ENCODE measurements around the gene AGR2. TPM values are rescaled to one million over a fixed set of nuclear protein-coding genes. Genes with fewer than 3 reads are reported as not detected.

Gene AGR2
- total RNA-seq, 2 donors from 2014 or later = not detected

DNA sequence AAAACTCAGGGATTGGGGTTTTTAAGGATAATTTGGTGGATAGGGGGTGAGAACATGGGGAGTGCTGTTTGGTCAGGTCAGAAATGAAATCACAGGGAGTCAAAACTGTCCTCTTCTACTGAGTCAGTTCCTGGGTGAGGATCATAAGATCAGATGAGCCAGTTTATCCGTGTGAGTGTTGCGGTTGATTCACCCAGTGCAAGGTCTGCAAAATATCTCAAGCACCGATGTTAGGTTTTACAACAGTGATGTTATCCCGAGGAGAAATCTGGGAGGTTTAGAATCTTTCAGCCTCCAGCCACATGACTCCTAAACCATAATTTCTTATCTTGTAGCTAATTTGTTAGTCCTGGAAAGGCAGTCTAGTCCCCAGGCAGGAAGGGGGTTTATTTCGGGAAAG, 31.7 kb upstream of the AGR2 start:
- ATAC-seq (no peak), DNase-seq (ENCODE audit: low spot score) (no peak)
- Mint-ChIP-seq H3K27me3 (peaks cover 6 to 22% of the 10 kb centered on the region in 2 donors), H3K9me3 (no peaks in the 10 kb centered on the region), H3K27ac (no peak overlapping the region), H3K36me3 (no peaks in the 10 kb centered on the region), H3K4me3 (no peak overlapping the region), H3K4me1 (ENCODE audit: low read depth in 2 of 2) (no peaks in the 10 kb centered on the region)

- Mint-ChIP-seq H3K9me3 (peaks cover 4% of the 10 kb centered on the region), H3K27me3 (peaks cover 8 to 21% of the 10 kb centered on the region in 2 donors), H3K36me3 (peaks cover 6% of the 10 kb centered on the region), H3K4me3 (no peak overlapping the region), H3K27ac (no peak overlapping the region), H3K4me1 (ENCODE audit: low read depth in 2 of 2) (no peaks in the 10 kb centered on the region)
- DNase-seq (ENCODE audit: low spot score) = no peak
- ATAC-seq = no peak
These were observed 28.6 kb upstream of the AGR2 start for GRCh38 chr7:16833373-16833772.

GRCh38 chr7:16826060-16826459, 21.3 kb upstream of the AGR2 start:
- Mint-ChIP-seq H3K27me3 (peaks cover 7 to 14% of the 10 kb centered on the region in 2 donors), H3K27ac (no peak overlapping the region), H3K4me1 (ENCODE audit: low read depth in 2 of 2) (no peaks in the 10 kb centered on the region), H3K4me3 (no peak overlapping the region), H3K36me3 (peaks cover 13% of the 10 kb centered on the region), H3K9me3 (peaks cover 8% of the 10 kb centered on the region)
- ATAC-seq (no peak), DNase-seq (ENCODE audit: low spot score) (no peak)

GRCh38 chr7:16822029-16822428, 17.2 kb upstream of the AGR2 start:
- Mint-ChIP-seq H3K9me3 (no peaks in the 10 kb centered on the region), H3K4me1 (ENCODE audit: low read depth in 2 of 2) (no peaks in the 10 kb centered on the region), H3K4me3 (no peak overlapping the region), H3K36me3 (no peaks in the 10 kb centered on the region), H3K27me3 (peaks cover 6 to 9% of the 10 kb centered on the region in 2 donors), H3K27ac (no peak overlapping the region)
- ATAC-seq (no peak), DNase-seq (ENCODE audit: low spot score) (no peak)

- no peaks in the 10 kb centered on the region for H3K9me3 Mint-ChIP-seq
- H3K4me3 Mint-ChIP-seq = no peak overlapping the region
- no peaks in the 10 kb centered on the region for H3K4me1 Mint-ChIP-seq (ENCODE audit: low read depth in 2 of 2)
- no peaks in the 10 kb centered on the region for H3K36me3 Mint-ChIP-seq
- ATAC-seq = no peak
- H3K27me3 Mint-ChIP-seq = peaks cover 6 to 9% of the 10 kb centered on the region in 2 donors
- DNase-seq (ENCODE audit: low spot score) = no peak
- no peak overlapping the region for H3K27ac Mint-ChIP-seq
These were observed 13.9 kb upstream of the AGR2 start for GRCh38 chr7:16818732-16819131.

GRCh38 chr7:16817536-16817935, 12.7 kb upstream of the AGR2 start:
- DNase-seq (ENCODE audit: low spot score) = no peak
- H3K36me3 Mint-ChIP-seq = no peaks in the 10 kb centered on the region
- no peaks in the 10 kb centered on the region for H3K9me3 Mint-ChIP-seq
- no peaks in the 10 kb centered on the region for H3K4me1 Mint-ChIP-seq (ENCODE audit: low read depth in 2 of 2)
- no peak overlapping the region for H3K4me3 Mint-ChIP-seq
- peaks cover 6 to 9% of the 10 kb centered on the region in 2 donors for H3K27me3 Mint-ChIP-seq
- no peak for ATAC-seq
- no peak overlapping the region for H3K27ac Mint-ChIP-seq

- Mint-ChIP-seq H3K27ac (no peak overlapping the region), H3K4me1 (ENCODE audit: low read depth in 2 of 2) (no peaks in the 10 kb centered on the region), H3K9me3 (no peaks in the 10 kb centered on the region), H3K36me3 (no peaks in the 10 kb centered on the region), H3K27me3 (peaks cover 6 to 9% of the 10 kb centered on the region in 2 donors), H3K4me3 (no peak overlapping the region)
- DNase-seq (ENCODE audit: low spot score) = no peak
- no peak for ATAC-seq
These were observed 12.0 kb upstream of the AGR2 start for GRCh38 chr7:16816824-16817223.

DNA sequence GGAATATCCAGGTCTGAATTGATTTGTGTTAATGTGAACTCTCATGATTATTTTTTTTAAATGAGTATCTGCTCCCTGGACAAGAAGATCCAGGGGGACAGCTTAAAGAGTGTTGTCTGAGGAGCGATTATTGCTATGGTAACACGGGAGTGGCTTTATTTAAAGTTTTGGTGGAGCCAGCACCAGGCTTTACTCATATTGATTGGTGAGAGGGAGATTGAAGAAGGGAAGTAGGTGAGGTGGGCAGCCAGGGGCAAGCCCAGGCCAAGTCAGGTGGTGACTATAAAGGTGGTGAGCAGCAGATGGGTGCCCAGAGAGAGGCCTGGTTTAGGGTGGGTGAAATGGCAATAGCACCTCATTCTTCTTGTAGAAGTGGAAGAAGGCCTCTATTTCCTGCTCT, 10.2 kb upstream of the AGR2 start:
- no peak for DNase-seq (ENCODE audit: low spot score)
- no peak overlapping the region for H3K27ac Mint-ChIP-seq
- no peaks in the 10 kb centered on the region for H3K9me3 Mint-ChIP-seq
- H3K4me1 Mint-ChIP-seq (ENCODE audit: low read depth in 2 of 2) = no peaks in the 10 kb centered on the region
- H3K4me3 Mint-ChIP-seq = no peak overlapping the region
- ATAC-seq = no peak
- no peaks in the 10 kb centered on the region for H3K36me3 Mint-ChIP-seq
- H3K27me3 Mint-ChIP-seq = no peaks in the 10 kb centered on the region

GRCh38 chr7:16813232-16813616, 8.4 kb upstream of the AGR2 start:
- Mint-ChIP-seq H3K9me3 (no peaks in the 10 kb centered on the region), H3K36me3 (no peaks in the 10 kb centered on the region), H3K27me3 (peaks cover 0 to 2% of the 10 kb centered on the region in 2 donors), H3K27ac (no peak overlapping the region), H3K4me3 (no peak overlapping the region), H3K4me1 (ENCODE audit: low read depth in 2 of 2) (no peaks in the 10 kb centered on the region)
- DNase-seq (ENCODE audit: low spot score) = no peak
- no peak for ATAC-seq

- Mint-ChIP-seq H3K27me3 (peaks cover 0 to 2% of the 10 kb centered on the region in 2 donors), H3K9me3 (no peaks in the 10 kb centered on the region), H3K27ac (no peak overlapping the region), H3K4me3 (no peak overlapping the region), H3K4me1 (ENCODE audit: low read depth in 2 of 2) (no peaks in the 10 kb centered on the region), H3K36me3 (no peaks in the 10 kb centered on the region)
- ATAC-seq (no peak), DNase-seq (ENCODE audit: low spot score) (no peak)
These were observed 7.9 kb upstream of the AGR2 start for GRCh38 chr7:16812542-16813231.

DNA sequence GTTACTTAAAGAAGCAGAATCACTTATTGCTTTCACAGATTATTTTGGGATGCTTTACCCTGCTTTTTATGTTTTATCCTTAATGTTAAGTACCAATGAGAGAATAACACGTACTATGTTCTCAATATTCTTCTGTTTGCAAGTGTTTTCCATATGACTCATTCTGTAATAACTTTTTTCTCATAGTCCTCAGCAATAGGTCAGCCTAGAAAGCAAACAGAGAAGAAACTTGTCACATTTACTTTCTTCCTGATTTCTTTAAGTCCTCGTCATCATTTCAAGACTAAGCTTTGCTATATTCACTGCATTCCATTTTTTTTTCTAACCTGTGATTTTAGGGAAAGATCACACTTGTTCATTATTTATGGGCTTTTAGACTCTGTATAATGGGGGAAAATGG, 6.8 kb upstream of the AGR2 start:
- no peak for ATAC-seq
- H3K4me3 Mint-ChIP-seq = no peak overlapping the region
- peaks cover 0 to 2% of the 10 kb centered on the region in 2 donors for H3K27me3 Mint-ChIP-seq
- DNase-seq (ENCODE audit: low spot score) = no peak
- H3K4me1 Mint-ChIP-seq (ENCODE audit: low read depth in 2 of 2) = no peaks in the 10 kb centered on the region
- H3K27ac Mint-ChIP-seq = no peak overlapping the region
- no peaks in the 10 kb centered on the region for H3K36me3 Mint-ChIP-seq
- H3K9me3 Mint-ChIP-seq = no peaks in the 10 kb centered on the region

- Mint-ChIP-seq H3K36me3 (no peaks in the 10 kb centered on the region), H3K27ac (no peak overlapping the region)
- ATAC-seq = no peak
These were observed 5.8 kb upstream of the AGR2 start for GRCh38 chr7:16810573-16810972.

GRCh38 chr7:16810112-16810511, 5.3 kb upstream of the AGR2 start:
- no peaks in the 10 kb centered on the region for H3K9me3 Mint-ChIP-seq
- no peaks in the 10 kb centered on the region for H3K4me1 Mint-ChIP-seq (ENCODE audit: low read depth in 2 of 2)
- no peak overlapping the region for H3K4me3 Mint-ChIP-seq
- ATAC-seq = no peak
- no peak overlapping the region for H3K27ac Mint-ChIP-seq
- H3K27me3 Mint-ChIP-seq = peaks cover 0 to 2% of the 10 kb centered on the region in 2 donors
- no peaks in the 10 kb centered on the region for H3K36me3 Mint-ChIP-seq
- DNase-seq (ENCODE audit: low spot score) = no peak

More at GRCh38 chr7:16810573-16810972, 5.8 kb upstream of the AGR2 start:
- H3K4me1 Mint-ChIP-seq (ENCODE audit: low read depth in 2 of 2) = no peaks in the 10 kb centered on the region
- H3K4me3 Mint-ChIP-seq = no peak overlapping the region
- no peaks in the 10 kb centered on the region for H3K9me3 Mint-ChIP-seq
- peaks cover 0 to 2% of the 10 kb centered on the region in 2 donors for H3K27me3 Mint-ChIP-seq
- DNase-seq (ENCODE audit: low spot score) = no peak

GRCh38 chr7:16805441-16805840, 642 bp upstream of the AGR2 start:
- no peaks in the 10 kb centered on the region for H3K4me1 Mint-ChIP-seq (ENCODE audit: low read depth in 2 of 2)
- H3K9me3 Mint-ChIP-seq = no peaks in the 10 kb centered on the region
- no peak for ATAC-seq
- no peaks in the 10 kb centered on the region for H3K36me3 Mint-ChIP-seq
- H3K4me3 Mint-ChIP-seq = no peak overlapping the region
- H3K27me3 Mint-ChIP-seq = peaks cover 0 to 5% of the 10 kb centered on the region in 2 donors
- no peak for DNase-seq (ENCODE audit: low spot score)
- H3K27ac Mint-ChIP-seq = no peak overlapping the region

Measured in natural killer cell treated with Interleukin-12 subunit alpha and Interleukin-12 subunit beta and Interleukin-15 and Interleukin-18, amount 100 ng/mL, for 72 hours (primary cell).